Stimulated activated naive B cell treated with anti-CD40 and anti-IgM and Interleukin-4, amounts not matched to agents 10 μg/mL and 1 μg/mL and 100 μg/mL, for 72 hours (primary cell): Measurements from ENCODE around the gene SIT1.

ENCODE experiments used
- ATAC-seq, 2 donors: fragments of 150-1000 bp; cut with Tn5 transposase; replicated peaks; 2 replicates each; pipeline ENCODE4 v1.10.0; 2021; ENCODE audit warnings: moderate library complexity in 1 of 2
- DNase-seq: peaks from one replicate; pipeline ENCODE4 v3.0.0; 2021
- H3K27ac Mint-ChIP-seq: one replicate; pipeline ENCODE4 v1.8.0; 2022; ENCODE audit warnings: mild to moderate bottlenecking, mixed read lengths
- H3K27me3 Mint-ChIP-seq, 2 donors: one replicate each; pipeline ENCODE4 v1.8.0; 2022; ENCODE audit warnings: mixed read lengths in 2 of 2
- H3K36me3 Mint-ChIP-seq, 2 donors: one replicate each; pipeline ENCODE4 v1.8.0; 2022; ENCODE audit warnings: mixed read lengths in 2 of 2, mild to moderate bottlenecking in 1 of 2
- H3K4me1 Mint-ChIP-seq, 2 donors: one replicate each; pipeline ENCODE4 v1.8.0; 2022; ENCODE audit warnings: mixed read lengths in 2 of 2, mild to moderate bottlenecking in 1 of 2
- H3K4me3 Mint-ChIP-seq, 2 donors: one replicate each; pipeline ENCODE4 v1.8.0; 2022; ENCODE audit warnings: mild to moderate bottlenecking in 2 of 2, mixed read lengths in 2 of 2, moderate library complexity in 1 of 2
- H3K9me3 Mint-ChIP-seq, 2 donors: one replicate each; pipeline ENCODE4 v1.8.0; 2022; ENCODE audit warnings: mixed read lengths in 2 of 2, mild to moderate bottlenecking in 1 of 2

The SIT1 gene

DNA sequence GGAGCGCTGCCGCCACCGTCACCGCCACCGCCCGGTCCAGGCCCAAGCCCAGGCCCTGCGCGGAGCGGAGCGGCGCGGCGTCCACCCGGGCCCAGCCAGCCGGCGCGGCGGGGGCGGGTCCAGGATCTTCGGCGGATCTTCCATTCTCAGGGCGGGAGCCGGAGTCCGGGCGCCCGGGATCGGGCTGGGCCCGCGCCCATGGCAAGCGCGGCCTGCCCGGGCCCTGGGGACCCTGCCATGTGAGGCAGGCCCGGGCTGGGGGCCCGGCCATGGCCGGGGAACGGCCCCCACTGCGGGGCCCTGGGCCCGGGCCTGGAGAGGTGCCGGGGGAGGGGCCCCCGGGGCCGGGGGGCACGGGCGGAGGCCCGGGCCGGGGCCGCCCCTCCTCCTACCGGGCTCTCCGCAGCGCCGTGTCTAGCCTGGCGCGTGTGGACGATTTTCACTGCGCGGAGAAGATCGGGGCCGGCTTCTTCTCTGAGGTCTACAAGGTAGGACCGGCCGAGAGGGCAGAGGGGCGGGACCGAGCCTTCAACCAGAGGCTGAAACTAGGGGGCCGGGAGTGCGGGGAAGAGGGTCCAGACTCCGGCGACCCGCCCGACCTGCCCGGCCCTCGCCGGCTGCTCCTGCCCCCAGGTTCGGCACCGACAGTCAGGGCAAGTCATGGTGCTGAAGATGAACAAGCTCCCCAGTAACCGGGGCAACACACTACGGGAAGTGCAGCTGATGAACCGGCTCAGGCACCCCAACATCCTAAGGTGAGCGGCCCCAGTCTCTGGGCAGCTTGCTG is 45.2 kb downstream of the SIT1 start:
- Mint-ChIP-seq H3K27ac (peak overlapping the region; percentile 81), H3K4me3 (peak overlapping the region; percentile 84 to 85), H3K36me3 (peaks cover 17 to 23% of the 10 kb centered on the region in 2 donors), H3K4me1 (peaks cover 28 to 59% of the 10 kb centered on the region in 2 donors), H3K9me3 (peaks cover 0 to 3% of the 10 kb centered on the region in 2 donors), H3K27me3 (no peaks in the 10 kb centered on the region)
- DNase-seq (no peak), ATAC-seq (peak; percentile 3 to 4)

DNA sequence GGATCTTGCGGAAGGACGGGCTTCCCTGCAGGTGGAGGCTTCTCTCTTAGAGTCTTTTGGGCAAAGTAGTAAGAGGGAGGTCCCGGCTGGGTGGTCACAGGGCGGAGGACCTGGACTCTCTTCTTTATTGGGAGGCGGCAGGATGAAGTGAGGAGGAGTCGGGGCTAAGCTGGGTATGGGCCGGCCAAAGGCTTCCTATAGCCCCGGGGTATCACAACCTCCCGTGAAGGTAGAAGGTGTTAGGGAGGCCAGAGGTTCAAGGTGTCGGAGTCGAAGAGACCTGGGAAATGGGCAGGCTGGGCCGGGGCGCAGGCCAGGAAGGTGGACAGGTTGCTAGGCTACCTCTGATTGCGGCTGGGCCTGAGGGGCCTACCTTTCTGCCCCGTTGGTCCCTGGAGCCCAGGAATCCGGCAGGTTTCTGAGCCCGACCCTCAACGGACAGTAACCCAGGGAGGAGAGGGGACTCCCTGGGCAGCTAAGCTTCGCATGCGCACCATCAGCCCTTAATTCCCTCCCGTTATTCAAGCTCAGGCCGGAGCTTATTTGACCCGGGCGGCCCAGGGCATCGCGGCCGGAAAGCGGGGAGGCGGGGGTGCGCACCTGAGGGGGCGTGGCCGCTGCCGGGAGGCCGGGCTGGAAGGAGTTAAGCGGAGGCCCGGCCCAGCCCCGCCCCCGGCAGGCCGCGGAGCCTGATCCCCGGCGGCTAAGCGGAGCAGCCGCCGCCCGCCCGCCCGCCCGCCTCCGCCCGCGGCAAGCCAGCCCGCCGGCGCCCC is 46.0 kb downstream of the SIT1 start, which contains the start of gene TESK1:
TSS of gene TESK1 (plus strand) at position 685 of the 773 bp plus-strand sequence. CDS start 358 bp downstream, outside the sequence.
- no peaks in the 10 kb centered on the region for H3K27me3 Mint-ChIP-seq
- peak within 1 kb of the TSS; percentile 90 to 94 for H3K4me3 Mint-ChIP-seq
- H3K4me1 Mint-ChIP-seq, result peaks cover 26 to 52% of the 10 kb centered on the region in 2 donors
- H3K9me3 Mint-ChIP-seq, result peaks cover 0 to 3% of the 10 kb centered on the region in 2 donors
- H3K27ac Mint-ChIP-seq, result peak within 1 kb of the TSS; percentile 97
- ATAC-seq (peak; percentile 53 to 54), DNase-seq (peak; percentile 83)
- H3K36me3 Mint-ChIP-seq, result peaks cover 14 to 21% of the 10 kb centered on the region in 2 donors

DNA sequence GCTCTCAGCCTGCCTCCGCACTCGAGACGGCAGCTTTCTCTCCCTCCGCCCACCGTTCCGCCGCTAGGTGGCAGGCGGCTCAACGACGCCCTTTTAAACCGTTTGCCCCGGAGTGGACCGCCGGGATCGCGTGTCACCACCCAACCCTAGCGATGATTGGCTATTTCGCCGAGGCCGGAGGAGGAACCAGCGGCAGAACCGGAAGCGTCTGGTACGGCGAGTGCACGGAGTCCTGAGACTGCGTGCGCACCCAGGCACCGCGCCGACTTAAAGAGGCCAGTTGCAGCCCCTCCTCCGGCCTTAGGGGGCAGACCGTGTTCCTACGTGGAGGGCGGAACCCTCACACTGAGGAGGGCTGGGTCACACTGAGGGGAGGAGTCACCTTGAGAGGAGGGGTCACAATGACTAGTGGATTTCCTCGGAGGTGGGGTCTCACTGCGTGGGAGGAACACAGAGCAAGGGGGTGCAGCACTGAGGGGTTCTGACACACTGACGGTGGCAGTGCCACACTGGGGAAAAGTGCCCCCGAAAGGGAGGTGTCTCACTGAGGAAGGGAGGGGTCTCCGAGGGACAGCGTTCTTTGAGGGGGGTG is 46.6 kb downstream of the SIT1 start:
- H3K4me1 Mint-ChIP-seq, result peaks cover 27 to 46% of the 10 kb centered on the region in 2 donors
- peaks cover 12 to 19% of the 10 kb centered on the region in 2 donors for H3K36me3 Mint-ChIP-seq
- H3K27ac Mint-ChIP-seq, result peak overlapping the region; percentile 97
- H3K9me3 Mint-ChIP-seq, result peaks cover 0 to 3% of the 10 kb centered on the region in 2 donors
- peak; percentile 86 to 88 for ATAC-seq
- H3K4me3 Mint-ChIP-seq, result peak overlapping the region; percentile 90 to 94
- DNase-seq, result peak; percentile 100
- H3K27me3 Mint-ChIP-seq, result no peaks in the 10 kb centered on the region

DNA sequence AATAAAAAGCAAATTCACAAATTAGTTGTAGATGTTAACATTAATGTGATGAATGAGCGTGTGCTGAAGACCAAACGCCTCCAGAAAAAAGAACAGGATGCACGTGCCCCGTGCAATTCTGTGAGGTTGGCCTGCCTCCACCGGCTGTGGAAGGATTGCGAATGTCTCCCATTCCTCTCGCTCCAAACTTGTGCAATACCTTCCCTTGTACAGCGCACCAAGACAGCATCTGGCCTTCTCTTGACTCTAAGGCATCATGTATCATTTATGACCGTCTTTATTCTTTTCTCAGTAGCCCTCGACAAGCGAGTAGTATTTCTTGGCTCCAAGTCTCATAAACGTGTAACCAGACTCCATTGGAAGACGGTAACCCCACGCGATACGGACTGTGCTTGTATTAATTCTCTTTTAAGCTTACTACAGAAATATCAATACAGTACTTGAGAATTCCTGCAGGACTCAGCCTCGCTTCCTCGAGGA is 47.2 kb downstream of the SIT1 start:
- Mint-ChIP-seq H3K27me3 (no peaks in the 10 kb centered on the region), H3K4me1 (peaks cover 28 to 41% of the 10 kb centered on the region in 2 donors), H3K4me3 (peak overlapping the region; percentile 90 to 94), H3K36me3 (peaks cover 8 to 16% of the 10 kb centered on the region in 2 donors), H3K27ac (peak overlapping the region; percentile 97), H3K9me3 (peaks cover 0 to 3% of the 10 kb centered on the region in 2 donors)
- ATAC-seq (peak in 1 of 2 donors; percentile 0), DNase-seq (no peak)

DNA sequence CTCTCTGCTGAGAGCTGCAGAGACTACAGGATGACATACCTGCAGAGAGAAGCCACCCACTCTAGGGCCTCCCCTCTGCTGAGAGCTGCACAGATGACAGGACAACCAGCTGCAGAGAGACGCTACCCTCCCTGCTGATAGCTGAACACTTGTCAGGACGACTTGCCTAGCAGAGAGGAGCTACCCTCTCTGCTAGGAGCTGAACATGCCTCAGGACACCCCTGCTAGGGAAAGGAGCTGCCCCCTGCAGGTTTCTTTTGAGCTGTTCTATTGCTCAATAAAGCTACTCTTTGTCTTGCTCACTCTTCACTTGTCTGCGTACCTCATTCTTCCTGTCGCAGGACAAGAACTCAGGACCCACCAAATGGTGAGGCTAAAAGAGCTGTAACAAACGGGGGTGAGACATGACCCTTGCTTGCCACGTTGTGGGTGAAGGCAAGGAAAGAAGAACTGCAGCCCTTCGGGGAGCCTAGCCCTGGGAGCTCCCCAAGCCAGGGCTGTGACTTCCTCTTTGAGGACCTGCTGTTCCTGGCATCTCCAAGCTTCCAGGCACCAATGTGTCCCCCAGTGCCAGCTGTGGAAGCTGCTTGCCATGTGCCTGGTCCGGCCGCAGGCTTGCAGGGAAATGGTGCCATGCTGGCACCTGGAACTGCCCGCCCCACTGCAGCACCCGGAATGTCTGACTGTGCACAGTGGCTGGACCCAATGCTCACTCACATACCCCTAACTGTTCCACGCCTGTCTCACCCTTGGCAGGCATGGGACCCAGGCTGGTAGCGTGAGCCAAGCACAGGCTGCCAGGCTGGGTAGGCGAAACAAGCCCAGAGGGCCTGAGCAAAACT is 50.7 kb downstream of the SIT1 start:
- peaks cover 0 to 3% of the 10 kb centered on the region in 2 donors for H3K9me3 Mint-ChIP-seq
- no peak for ATAC-seq

More for the DNA sequence above, 50.7 kb downstream of the SIT1 start:
- peaks cover 10 to 15% of the 10 kb centered on the region in 2 donors for H3K4me1 Mint-ChIP-seq
- no peak for DNase-seq
- no peaks in the 10 kb centered on the region for H3K27me3 Mint-ChIP-seq
- H3K27ac Mint-ChIP-seq, result no peak overlapping the region
- no peak overlapping the region for H3K4me3 Mint-ChIP-seq
- H3K36me3 Mint-ChIP-seq, result peaks cover 0 to 7% of the 10 kb centered on the region in 2 donors
